ENCODE data around the gene RPS16. TPM values are rescaled to one million over a fixed set of nuclear protein-coding genes. Genes with fewer than 3 reads are reported as not detected.
A peak's percentile ranks its signal among the peaks of the same experiment; 100 is the strongest.

RPS16 gene
- total and polyA plus RNA-seq, 2 of the 8 experiments (the other 6 are each of a cell fraction or from before 2014, with no cell fraction given) = 2,433 to 7,810 TPM

GRCh38 chr19:39428283-39429112, 7.3 kb downstream of the RPS16 start:
- no peaks in the 10 kb centered on the region for H3K9me3 ChIP-seq (ENCODE audit: insufficient read depth in 2 of 2, low read depth in 1 of 2, low read length in 1 of 2)
- H3K23ac ChIP-seq (ENCODE audit: insufficient read length) = no peak overlapping the region
- no peaks in the 10 kb centered on the region; a peak in 1 of 4 replicates for H3K79me2 ChIP-seq (ENCODE audit: control insufficient read depth in 1 of 2, insufficient read depth in 2 of 2, low read length in 2 of 2)
- FAIRE-seq = peak; percentile 71
- H3K4me1 ChIP-seq (replicated peaks in 1 of 4; ENCODE audit: control insufficient read depth in 3 of 4, insufficient read depth in 4 of 4, low read length in 3 of 4) = peaks cover 5 to 18% (median 13%) of the 10 kb centered on the region in 4 experiments
- H4K5ac ChIP-seq (ENCODE audit: insufficient read length, low read depth, low read length) = peak overlapping the region; percentile 46
- no peak overlapping the region for H3K14ac ChIP-seq (ENCODE audit: insufficient read length)
- peaks cover 5% of the 10 kb centered on the region for H3K23me2 ChIP-seq (ENCODE audit: low read depth, low read length)
- H3K4ac ChIP-seq (replicated peaks; ENCODE audit: insufficient read length, low read depth, low read length) = peak overlapping the region; percentile 10
- H3K27me3 ChIP-seq (replicated peaks in 1 of 4; ENCODE audit: control insufficient read depth in 3 of 4, extremely low read depth in 1 of 4, insufficient read depth in 3 of 4, low read length in 3 of 4) = no peaks in the 10 kb centered on the region; a peak in 1 of 7 replicates
- peak in 1 of 2 experiments; percentile 88 for DNase-seq (ENCODE audit: low read depth in 1 of 2, low spot score in 2 of 2)
- H3K4me3 ChIP-seq (ENCODE audit: extremely low read depth in 1 of 4, insufficient read depth in 2 of 4, low read depth in 3 of 4, low read length in 4 of 4) = peak overlapping the region in 3 of 4 experiments; percentile 18 to 34 (median 32); a peak in 3 of 8 replicates
- WGBS, 2 experiments (ENCODE audit: extremely low coverage in 1 of 2, insufficient coverage in 1 of 2, insufficient read length in 1 of 2, insufficient replicate concordance in 2 of 2, low coverage in 1 of 2, low lambda C conversion rate in 2 of 2, missing lambda C conversion rate in 1 of 2) = 23% methylated on average over 22 of the region's 23 CpGs; no CpG with 5 or more reads in 1 of the 2 experiments
- peak overlapping the region; percentile 81 for H4K91ac ChIP-seq (replicated peaks; ENCODE audit: insufficient read length, low read length)
- H2BK20ac ChIP-seq (ENCODE audit: low read length) = peak overlapping the region; percentile 96; the same call in 1 of the 2 replicates
- H2BK12ac ChIP-seq (ENCODE audit: low read depth, low read length) = peak overlapping the region; percentile 97
- H4K20me1 ChIP-seq (replicated peaks in 1 of 2; ENCODE audit: control insufficient read depth in 1 of 2, insufficient read depth in 2 of 2, low read length in 2 of 2) = peaks cover 0 to 7% of the 10 kb centered on the region in 2 experiments
- H3K79me1 ChIP-seq (ENCODE audit: low read depth, low read length) = no peaks in the 10 kb centered on the region; the same call in 1 of the 2 replicates
- POLR2A ChIA-PET (ENCODE audit: partially characterized antibody) = interaction anchor here (0.8 to 47.8 kb wide), 18 partner anchors 5 to 90 kb away, joined by 3 to 1154 read pairs (median 5); partner anchors contain the start of genes MED29, PAF1, PLEKHG2 and RPS16
- H3K4me2 ChIP-seq (ENCODE audit: insufficient read depth in 1 of 2, low read depth in 2 of 2, low read length in 2 of 2) = peak overlapping the region; percentile 44 to 61
- no peak overlapping the region for H2AFZ ChIP-seq (ENCODE audit: low read length)
- H3K56ac ChIP-seq (replicated peaks; ENCODE audit: insufficient read length, low read depth, low read length) = peak overlapping the region; percentile 20
- peak overlapping the region; percentile 99 for H2BK5ac ChIP-seq (ENCODE audit: low read depth, low read length)
- 0 out of 2 replicates have a peak overlapping the region, but pooled peaks have one; percentile 46 for H2AK5ac ChIP-seq (ENCODE audit: low read depth, low read length)
- CTCF ChIA-PET (ENCODE audit: partially characterized antibody) = interaction anchor here (0.5 to 3.1 kb wide), 13 partner anchors 9 to 104 kb away, joined by 3 to 16 read pairs (median 5); partner anchors contain the start of genes EID2B and PLEKHG2
- H2BK15ac ChIP-seq (ENCODE audit: low read length) = 0 out of 2 replicates have a peak overlapping the region, but pooled peaks have one; percentile 21
- H3K9ac ChIP-seq (replicated peaks in 1 of 4; ENCODE audit: extremely low read depth in 1 of 4, low read depth in 3 of 4, low read length in 3 of 4) = peak overlapping the region in 3 of 4 experiments; percentile 1 to 36 (median 28); a peak in 5 of 7 replicates
- H4K8ac ChIP-seq (ENCODE audit: extremely low read depth, insufficient read depth, low read length) = peak overlapping the region; percentile 41; the same call in 1 of the 2 replicates
- peak overlapping the region; percentile 86 for H3K27ac ChIP-seq (ENCODE audit: low read depth, low read length)
- H2BK120ac ChIP-seq (replicated peaks; ENCODE audit: low read depth, low read length) = peak overlapping the region; percentile 91
- peaks cover 20 to 35% (median 25%) of the 10 kb centered on the region in 4 experiments for H3K36me3 ChIP-seq (ENCODE audit: control insufficient read depth in 2 of 4, insufficient read depth in 4 of 4, low read length in 3 of 4)
- peak overlapping the region; percentile 93 for H3K18ac ChIP-seq (ENCODE audit: extremely low read depth, low read length)
- no peak for TF ChIP-seq SAP30 (IDR thresholded peaks at IDR 0.05; ENCODE audit: insufficient read depth, insufficient replicate concordance, low read length)
- TF ChIP-seq BRCA1 (IDR thresholded peaks at IDR 0.05; ENCODE audit: low read depth, low read length) = 0 out of 2 replicates have a peak, but pooled peaks have one; percentile 10
- peak; percentile 97 for TF ChIP-seq TCF12 (IDR thresholded peaks at IDR 0.05; ENCODE audit: low read depth, low read length)
- no peak for TF ChIP-seq KDM1A (IDR thresholded peaks at IDR 0.05; ENCODE audit: borderline replicate concordance, low read length)
- 0 out of 2 replicates have a peak, but pooled peaks have one; percentile 15 for TF ChIP-seq MAX (IDR thresholded peaks at IDR 0.05)

All from H1 (cell line).